HG02610 (cell line): Measurements from ENCODE around the gene CADPS2.

Experiments used
- ATAC-seq: cut with Tn5 transposase; IDR thresholded peaks from one replicate; pipeline ENCODE4 v1.9.1; 2021; ENCODE audit warnings: mild to moderate bottlenecking, moderate library complexity; ENCODE audit not compliant: unreplicated experiment

Gene CADPS2

GRCh38 chr7:122618585-122619189 lies 267.6 kb downstream of the CADPS2 start:
- no peak for ATAC-seq

GRCh38 chr7:122616951-122617350 lies 269.3 kb downstream of the CADPS2 start:
- ATAC-seq, result no peak

GRCh38 chr7:122605929-122606328 lies 280.3 kb downstream of the CADPS2 start:
- no peak for ATAC-seq

GRCh38 chr7:122604251-122604650 lies 282.0 kb downstream of the CADPS2 start:
- no peak for ATAC-seq

- ATAC-seq, result no peak
Observed at GRCh38 chr7:122602800-122603199, 283.5 kb downstream of the CADPS2 start.

GRCh38 chr7:122600630-122601029 lies 285.6 kb downstream of the CADPS2 start:
- ATAC-seq, result no peak

GRCh38 chr7:122600042-122600441 lies 286.2 kb downstream of the CADPS2 start:
- ATAC-seq, result no peak

GRCh38 chr7:122597277-122597676 lies 289.0 kb downstream of the CADPS2 start:
- ATAC-seq, result no peak

GRCh38 chr7:122595885-122596284 lies 290.4 kb downstream of the CADPS2 start:
- no peak for ATAC-seq

GRCh38 chr7:122588621-122589020 lies 297.6 kb downstream of the CADPS2 start:
- ATAC-seq, result no peak

GRCh38 chr7:122584676-122585251 lies 301.5 kb downstream of the CADPS2 start:
- no peak for ATAC-seq

GRCh38 chr7:122578350-122578749 lies 307.9 kb downstream of the CADPS2 start:
- ATAC-seq, result no peak

GRCh38 chr7:122577449-122578003 lies 308.7 kb downstream of the CADPS2 start:
- ATAC-seq, result no peak

- ATAC-seq, result no peak
Observed at GRCh38 chr7:122572706-122573105, 313.6 kb downstream of the CADPS2 start.

- no peak for ATAC-seq
Observed at GRCh38 chr7:122561326-122561725, 324.9 kb downstream of the CADPS2 start.

- no peak for ATAC-seq
Observed at GRCh38 chr7:122556873-122557542, 329.3 kb downstream of the CADPS2 start.

GRCh38 chr7:122556219-122556618 lies 330.0 kb downstream of the CADPS2 start:
- ATAC-seq, result no peak

GRCh38 chr7:122553761-122554160 lies 332.5 kb downstream of the CADPS2 start:
- ATAC-seq, result no peak

GRCh38 chr7:122552769-122553168 lies 333.5 kb downstream of the CADPS2 start:
- ATAC-seq, result no peak

- ATAC-seq, result no peak
Observed at GRCh38 chr7:122550545-122550944, 335.7 kb downstream of the CADPS2 start.

GRCh38 chr7:122549578-122549977 lies 336.7 kb downstream of the CADPS2 start:
- ATAC-seq, result no peak

- ATAC-seq, result no peak
Observed at GRCh38 chr7:122546496-122546895, 339.8 kb downstream of the CADPS2 start.
